GM18520 (cell line): ENCODE measurements around the gene HECA.
"Not testable (repeated sequence)": the region's sequence is repeated elsewhere in the genome, so short reads cannot be mapped to it uniquely, and the experiment has no call there.

Experiments used
- ATAC-seq: cut with Tn5 transposase; IDR thresholded peaks from one replicate; pipeline ENCODE4 v1.9.1; 2021; ENCODE audit not compliant: unreplicated experiment

HECA gene

GRCh38 chr6:139135578-139136545, 982 bp downstream of the HECA start:
- ATAC-seq: peak; percentile 26

GRCh38 chr6:139137706-139138105, 2.8 kb downstream of the HECA start:
- no peak for ATAC-seq

GRCh38 chr6:139140854-139141253, 6.0 kb downstream of the HECA start:
- ATAC-seq: not testable (repeated sequence)

GRCh38 chr6:139142262-139142661, 7.4 kb downstream of the HECA start:
- ATAC-seq: no peak

GRCh38 chr6:139143111-139143510, 8.2 kb downstream of the HECA start:
- no peak for ATAC-seq

GRCh38 chr6:139144490-139145085, 9.7 kb downstream of the HECA start:
- ATAC-seq: no peak

- no peak for ATAC-seq
These were observed 10.8 kb downstream of the HECA start for GRCh38 chr6:139145661-139146060.

GRCh38 chr6:139146317-139146726, 11.4 kb downstream of the HECA start:
- ATAC-seq: peak; percentile 62

GRCh38 chr6:139147628-139148027, 12.7 kb downstream of the HECA start:
- no peak for ATAC-seq

- ATAC-seq: no peak
These were observed 13.8 kb downstream of the HECA start for GRCh38 chr6:139148557-139149235.

- no peak for ATAC-seq
These were observed 14.5 kb downstream of the HECA start for GRCh38 chr6:139149383-139149782.

- no peak for ATAC-seq
These were observed 16.0 kb downstream of the HECA start for GRCh38 chr6:139150920-139151319.

GRCh38 chr6:139151425-139152087, 16.7 kb downstream of the HECA start:
- no peak for ATAC-seq

GRCh38 chr6:139152088-139152891, 17.4 kb downstream of the HECA start:
- ATAC-seq: no peak

GRCh38 chr6:139152892-139153271, 18.0 kb downstream of the HECA start:
- no peak for ATAC-seq

- no peak for ATAC-seq
These were observed 19.0 kb downstream of the HECA start for GRCh38 chr6:139153855-139154254.

GRCh38 chr6:139154881-139155547, 20.1 kb downstream of the HECA start:
- ATAC-seq: no peak

GRCh38 chr6:139156102-139156501, 21.2 kb downstream of the HECA start:
- ATAC-seq: no peak

GRCh38 chr6:139156551-139156950, 21.7 kb downstream of the HECA start:
- ATAC-seq: no peak

- ATAC-seq: not testable (repeated sequence)
These were observed 22.2 kb downstream of the HECA start for GRCh38 chr6:139157086-139157485.
